PC-9 (cell line): ENCODE measurements around the gene PYHIN1. TPM values are rescaled to one million over a fixed set of nuclear protein-coding genes. Genes with fewer than 3 reads are reported as not detected.

ENCODE experiments used
- BruUV-seq: library from RNA; stranded (reverse); fragments of 400-500 nt; replicated peaks from 2 replicates; lab custom pipeline; 2021; lab: Mats Ljungman, UMichigan
- CTCF ChIA-PET: fragments of 300-600 bp; sonication (Branson Sonifier 250); formaldehyde crosslinking; loops from one replicate; lab custom pipeline; 2022; ENCODE audit warnings: antibody characterized with exemption; lab: Charles Lee
- POLR2A ChIA-PET: fragments of 300-600 bp; sonication (Branson Sonifier 250); formaldehyde crosslinking; loops from one replicate; lab custom pipeline; 2022; ENCODE audit warnings: antibody characterized with exemption; ENCODE audit not compliant: unreplicated experiment; lab: Charles Lee
- DNase-seq, 2 experiments: peaks; one replicate each; pipeline versions ENCODE4 v3.0.0 to v3.0.0-alpha.2; 2015 to 2022; ENCODE audit warnings: mixed read lengths in 1 of 2
- H2AFZ ChIP-seq: fragments of 200-600 bp; sonication (generic); 2 replicates; pipeline ENCODE4 v1.8.1; 2017; ENCODE audit warnings: antibody characterized with exemption
- H3F3A ChIP-seq: fragments of 200-600 bp; sonication (generic); 2 replicates; pipeline ENCODE4 v1.8.1; 2017; ENCODE audit warnings: antibody characterized with exemption, mild to moderate bottlenecking, low read depth; ENCODE audit not compliant: insufficient read depth
- H3K27ac ChIP-seq: fragments of 200-600 bp; sonication (generic); 2 replicates; pipeline ENCODE4 v1.6.1; 2016; ENCODE audit warnings: mixed run types
- H3K27me3 ChIP-seq: fragments of 200-600 bp; sonication (generic); 2 replicates; pipeline ENCODE4 v1.6.1; 2016; ENCODE audit warnings: low read depth, mixed run types; ENCODE audit not compliant: insufficient read depth
- H3K36me3 ChIP-seq: fragments of 200-600 bp; sonication (generic); 2 replicates; pipeline ENCODE4 v1.6.1; 2016; ENCODE audit warnings: low read depth, mixed run types
- H3K4me1 ChIP-seq: fragments of 200-600 bp; sonication (generic); replicated peaks from 2 replicates; pipeline ENCODE4 v1.6.1; 2016; ENCODE audit warnings: mixed run types; ENCODE audit not compliant: insufficient read depth
- H3K4me2 ChIP-seq: fragments of 200-600 bp; sonication (generic); 2 replicates; pipeline ENCODE4 v1.6.1; 2017; ENCODE audit warnings: mixed run types
- H3K4me3 ChIP-seq: fragments of 200-600 bp; sonication (generic); 2 replicates; pipeline ENCODE4 v1.6.1; 2016; ENCODE audit warnings: mixed run types
- H3K79me2 ChIP-seq: fragments of 200-600 bp; sonication (generic); 2 replicates; pipeline ENCODE4 v1.6.1; 2017; ENCODE audit warnings: low read depth, mixed run types
- H3K9me2 ChIP-seq: fragments of 200-600 bp; sonication (generic); 2 replicates; pipeline ENCODE4 v1.8.1; 2017; ENCODE audit warnings: mild to moderate bottlenecking; ENCODE audit not compliant: insufficient read depth
- H3K9me3 ChIP-seq: fragments of 200-600 bp; sonication (generic); 2 replicates; pipeline ENCODE4 v1.8.1; 2016; ENCODE audit warnings: low read depth; ENCODE audit not compliant: insufficient read depth
- H4K20me1 ChIP-seq: fragments of 200-600 bp; sonication (generic); 2 replicates; pipeline ENCODE4 v1.8.1; 2017; ENCODE audit not compliant: insufficient read depth
- EZH2 ChIP-seq: fragments of 200-600 bp; sonication (generic); IDR thresholded peaks from 2 replicates; pipeline ENCODE4 v1.8.0; 2017; ENCODE audit warnings: antibody characterized with exemption, low read depth
- intact Hi-C: fragments of 100-400 bp; cut with micrococcal nuclease; formaldehyde crosslinking; loops from one replicate; pipeline ENCODE4 v1.10.0; 2022; ENCODE audit not compliant: unreplicated experiment
- total RNA-seq: library from RNA; stranded (reverse); gene quantifications from 2 replicates; pipeline ENCODE4 v1.2.3, GENCODE V29; 2021
- TF ChIP-seq, protein P1 (sequence below): fragments of 200-600 bp; sonication (generic); conservative IDR thresholded peaks from 2 replicates; pipeline ENCODE4 v1.6.1; 2017; ENCODE audit warnings: mixed run types, antibody characterized with exemption, mild to moderate bottlenecking, moderate library complexity

Gene PYHIN1
- total RNA-seq, 1 experiment from 2014 or later: not detected

DNA sequence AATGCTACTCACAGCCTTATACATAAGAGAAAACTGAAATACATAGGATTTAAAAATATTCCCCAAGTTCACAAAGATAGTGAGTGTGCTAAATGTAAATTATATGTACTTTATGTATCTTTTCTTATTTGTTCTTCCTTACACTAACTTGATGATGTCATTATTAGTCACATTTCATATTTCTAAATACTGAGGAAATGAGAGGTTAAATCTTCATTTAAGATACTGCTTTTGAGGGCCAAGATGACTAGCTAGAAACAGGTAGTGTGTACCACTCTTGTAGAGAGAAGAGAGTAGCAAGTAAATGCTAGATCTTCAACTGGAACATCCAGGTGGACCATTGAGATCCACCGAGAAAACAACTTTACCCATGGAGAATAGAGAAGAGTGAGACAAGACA, 29.8 kb downstream of the PYHIN1 start:
- no peak overlapping the region for H3K27ac ChIP-seq
- no peak overlapping the region for H2AFZ ChIP-seq
- ChIA-PET POLR2A (no interaction called here), CTCF (no interaction called here)
- no peak overlapping the region for H3K4me3 ChIP-seq
- no peaks in the 10 kb centered on the region for H3K9me3 ChIP-seq
- no peaks in the 10 kb centered on the region for H3K79me2 ChIP-seq
- H3K27me3 ChIP-seq: no peaks in the 10 kb centered on the region
- H4K20me1 ChIP-seq: no peaks in the 10 kb centered on the region
- intact Hi-C loops: no loop called here
- DNase-seq: no peak
- TF ChIP-seq, protein P1, sequence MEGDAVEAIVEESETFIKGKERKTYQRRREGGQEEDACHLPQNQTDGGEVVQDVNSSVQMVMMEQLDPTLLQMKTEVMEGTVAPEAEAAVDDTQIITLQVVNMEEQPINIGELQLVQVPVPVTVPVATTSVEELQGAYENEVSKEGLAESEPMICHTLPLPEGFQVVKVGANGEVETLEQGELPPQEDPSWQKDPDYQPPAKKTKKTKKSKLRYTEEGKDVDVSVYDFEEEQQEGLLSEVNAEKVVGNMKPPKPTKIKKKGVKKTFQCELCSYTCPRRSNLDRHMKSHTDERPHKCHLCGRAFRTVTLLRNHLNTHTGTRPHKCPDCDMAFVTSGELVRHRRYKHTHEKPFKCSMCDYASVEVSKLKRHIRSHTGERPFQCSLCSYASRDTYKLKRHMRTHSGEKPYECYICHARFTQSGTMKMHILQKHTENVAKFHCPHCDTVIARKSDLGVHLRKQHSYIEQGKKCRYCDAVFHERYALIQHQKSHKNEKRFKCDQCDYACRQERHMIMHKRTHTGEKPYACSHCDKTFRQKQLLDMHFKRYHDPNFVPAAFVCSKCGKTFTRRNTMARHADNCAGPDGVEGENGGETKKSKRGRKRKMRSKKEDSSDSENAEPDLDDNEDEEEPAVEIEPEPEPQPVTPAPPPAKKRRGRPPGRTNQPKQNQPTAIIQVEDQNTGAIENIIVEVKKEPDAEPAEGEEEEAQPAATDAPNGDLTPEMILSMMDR: no peak
- no peak for TF ChIP-seq EZH2
- H3F3A ChIP-seq: no peaks in the 10 kb centered on the region
- H3K36me3 ChIP-seq: no peaks in the 10 kb centered on the region
- H3K4me1 ChIP-seq: no peaks in the 10 kb centered on the region
- BruUV-seq: no TSS peak
- no peaks in the 10 kb centered on the region; the same call in 1 of the 2 replicates for H3K9me2 ChIP-seq
- H3K4me2 ChIP-seq: no peak overlapping the region

DNA sequence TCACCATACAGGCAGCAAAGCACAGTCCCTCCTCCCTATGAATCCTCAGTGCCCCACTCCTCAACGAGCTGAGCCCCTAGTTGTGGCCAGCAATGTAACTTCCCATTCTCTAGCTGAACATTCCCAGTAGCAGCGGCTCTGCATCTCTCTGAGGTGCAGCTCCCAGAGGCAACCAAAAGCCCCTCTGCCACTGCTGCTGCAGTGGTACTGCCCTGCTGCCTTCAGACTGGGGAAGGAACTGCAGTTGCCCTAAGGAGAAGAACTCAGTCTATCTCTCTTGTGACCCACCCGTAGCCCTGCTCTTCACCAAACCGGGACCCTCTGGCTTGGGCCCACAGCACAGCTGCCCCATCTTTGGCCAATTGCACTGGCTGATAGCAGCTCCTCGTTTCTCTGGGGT, 31.6 kb downstream of the PYHIN1 start:
- H3F3A ChIP-seq: no peaks in the 10 kb centered on the region
- H3K36me3 ChIP-seq: no peaks in the 10 kb centered on the region
- intact Hi-C loops: no loop called here
- H3K27ac ChIP-seq: no peak overlapping the region
- ChIA-PET POLR2A (no interaction called here), CTCF (no interaction called here)
- BruUV-seq: no TSS peak
- no peak for DNase-seq
- no peak overlapping the region for H2AFZ ChIP-seq
- no peak overlapping the region for H3K4me2 ChIP-seq
- peaks cover 6% of the 10 kb centered on the region for H3K9me2 ChIP-seq
- no peaks in the 10 kb centered on the region for H3K27me3 ChIP-seq
- H3K9me3 ChIP-seq: no peaks in the 10 kb centered on the region
- no peak overlapping the region for H3K4me3 ChIP-seq
- H4K20me1 ChIP-seq: no peaks in the 10 kb centered on the region; the same call in 1 of the 2 replicates
- no peaks in the 10 kb centered on the region for H3K79me2 ChIP-seq
- H3K4me1 ChIP-seq: no peaks in the 10 kb centered on the region
- no peak for TF ChIP-seq EZH2
- TF ChIP-seq, protein P1: no peak

GRCh38 chr1:158969166-158969565, 37.8 kb downstream of the PYHIN1 start:
- peaks cover 6% of the 10 kb centered on the region; the same call in 1 of the 2 replicates for H3K9me2 ChIP-seq
- H4K20me1 ChIP-seq: no peaks in the 10 kb centered on the region; the same call in 1 of the 2 replicates
- H3K9me3 ChIP-seq: no peaks in the 10 kb centered on the region
- ChIA-PET POLR2A (no interaction called here), CTCF (no interaction called here)
- H3K4me3 ChIP-seq: no peak overlapping the region
- no TSS peak for BruUV-seq
- H3K4me1 ChIP-seq: no peaks in the 10 kb centered on the region
- TF ChIP-seq, protein P1: no peak
- no peak for TF ChIP-seq EZH2
- no peaks in the 10 kb centered on the region for H3K36me3 ChIP-seq
- H3K4me2 ChIP-seq: no peak overlapping the region
- H3K27me3 ChIP-seq: no peaks in the 10 kb centered on the region
- no peaks in the 10 kb centered on the region for H3K79me2 ChIP-seq
- no peak overlapping the region for H2AFZ ChIP-seq
- intact Hi-C loops: no loop called here
- H3K27ac ChIP-seq: no peak overlapping the region
- no peak for DNase-seq
- H3F3A ChIP-seq: no peaks in the 10 kb centered on the region
